OCI-LY7 (cell line): ENCODE data around the gene NUP93. TPM values are rescaled to one million over a fixed set of nuclear protein-coding genes. Genes with fewer than 3 reads are reported as not detected.

ENCODE experiments used
- BruUV-seq: library from RNA; stranded (reverse); fragments of 400-500 nt; replicated peaks from 2 replicates; lab custom pipeline; 2021; lab: Mats Ljungman, UMichigan
- CTCF ChIA-PET: fragments of 300-600 bp; sonication (Branson Sonifier 250); formaldehyde crosslinking; loops from one replicate; lab custom pipeline; 2022; ENCODE audit warnings: antibody characterized with exemption; ENCODE audit not compliant: unreplicated experiment; lab: Charles Lee
- POLR2A ChIA-PET: fragments of 300-600 bp; sonication (Branson Sonifier 250); formaldehyde crosslinking; loops from one replicate; lab custom pipeline; 2022; ENCODE audit warnings: antibody characterized with exemption; lab: Charles Lee
- DNase-seq: peaks from one replicate; pipeline ENCODE4 v3.0.0-alpha.2; 2015; ENCODE audit warnings: low spot score
- H2AFZ ChIP-seq: fragments of 200-600 bp; sonication (generic), shearing (Covaris generic); 2 replicates; pipeline ENCODE4 v1.6.1; 2014; ENCODE audit warnings: mild to moderate bottlenecking, antibody characterized with exemption, low read length, moderate library complexity
- H3K27ac ChIP-seq: fragments of 200-600 bp; sonication (generic); 2 replicates; pipeline ENCODE4 v1.5.1; 2014; ENCODE audit warnings: mixed run types, low read depth, mild to moderate bottlenecking, moderate library complexity, low read length, inconsistent platforms; ENCODE audit not compliant: poor library complexity, severe bottlenecking
- H3K36me3 ChIP-seq: fragments of 200-600 bp; sonication (generic); 2 replicates; pipeline ENCODE4 v1.6.1; 2014; ENCODE audit warnings: mild to moderate bottlenecking, antibody characterized with exemption, low read length, moderate library complexity, mixed read lengths; ENCODE audit not compliant: insufficient read depth
- H3K4me1 ChIP-seq: fragments of 200-600 bp; sonication (generic); 2 replicates; pipeline ENCODE4 v1.5.1; 2014; ENCODE audit warnings: mild to moderate bottlenecking, low read length; ENCODE audit not compliant: insufficient read depth, poor library complexity, severe bottlenecking
- H3K4me2 ChIP-seq: fragments of 200-600 bp; sonication (generic); 2 replicates; pipeline ENCODE4 v1.6.1; 2014; ENCODE audit warnings: mild to moderate bottlenecking, low read length
- H3K4me3 ChIP-seq: fragments of 200-600 bp; sonication (generic); 2 replicates; pipeline ENCODE4 v1.5.1; 2014; ENCODE audit warnings: mild to moderate bottlenecking, low read depth, low read length; ENCODE audit not compliant: poor library complexity, severe bottlenecking
- H3K79me2 ChIP-seq: fragments of 200-600 bp; sonication (generic); 2 replicates; pipeline ENCODE4 v1.6.1; 2016; ENCODE audit warnings: low read depth, mild to moderate bottlenecking, low read length, moderate library complexity, mixed read lengths; ENCODE audit not compliant: insufficient read depth
- H3K9me2 ChIP-seq: fragments of 200-600 bp; sonication (generic); 2 replicates; pipeline ENCODE4 v1.6.1; 2016; ENCODE audit warnings: mild to moderate bottlenecking, low read length, mixed read lengths; ENCODE audit not compliant: insufficient read depth
- H3K9me3 ChIP-seq: fragments of 200-600 bp; sonication (generic); 2 replicates; pipeline ENCODE4 v1.6.1; 2014; ENCODE audit warnings: mild to moderate bottlenecking, mixed run types, low read length, mixed read lengths
- H4K20me1 ChIP-seq: fragments of 200-600 bp; sonication (generic); 2 replicates; pipeline ENCODE4 v1.6.1; 2014; ENCODE audit warnings: mild to moderate bottlenecking, antibody characterized with exemption, low read length, moderate library complexity, mixed read lengths; ENCODE audit not compliant: insufficient read depth
- CTCF ChIP-seq: fragments of 200-600 bp; sonication (generic); conservative IDR thresholded peaks from 2 replicates; pipeline ENCODE4 v1.5.1; 2014; ENCODE audit warnings: mild to moderate bottlenecking, antibody characterized with exemption, low read length, moderate library complexity, mixed read lengths
- EZH2phosphoT487 ChIP-seq: fragments of 200-600 bp; sonication (generic); IDR thresholded peaks from 2 replicates; pipeline ENCODE4 v1.6.1; 2018; ENCODE audit warnings: low read depth, borderline replicate concordance, mild to moderate bottlenecking, mixed run types, antibody characterized with exemption, low read length, moderate library complexity, mixed read lengths
- intact Hi-C: fragments of 100-400 bp; cut with micrococcal nuclease; formaldehyde crosslinking; loops from one replicate; pipeline ENCODE4 v1.10.0; 2022; ENCODE audit not compliant: unreplicated experiment
- total RNA-seq, 2 experiments: library from RNA; depleted of rRNA in 1 of 2; stranded (reverse); fragments of >200 nt in 1 of 2; shearing (Covaris generic) in 1 of 2; gene quantifications; 2 replicates each; pipeline ENCODE4 v1.2.3, GENCODE V29; 2014 to 2022

The NUP93 gene
- total RNA-seq, 2 experiments from 2014 or later, result 119 to 183 TPM

DNA sequence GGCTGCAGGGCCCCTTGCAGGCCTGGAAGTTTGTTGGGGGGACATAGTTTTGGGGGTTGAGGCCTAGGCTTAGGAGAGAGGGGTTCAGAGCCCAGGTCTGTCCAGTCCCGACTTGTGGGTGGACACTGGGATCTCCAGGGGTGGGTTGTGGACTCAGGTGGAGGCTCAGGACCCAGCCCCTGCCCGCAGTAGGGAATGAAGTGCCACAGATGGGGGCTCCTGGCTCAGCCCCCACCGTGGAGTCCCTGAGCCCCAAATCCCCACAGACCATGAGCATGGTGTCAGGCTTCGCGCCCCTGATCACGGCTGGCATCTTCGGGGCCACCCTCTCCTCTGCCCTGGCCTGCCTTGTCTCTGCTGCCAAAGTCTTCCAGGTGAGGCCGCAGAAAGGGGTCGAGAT lies 149.3 kb downstream of the NUP93 start:
- TF ChIP-seq CTCF (no peak), EZH2phosphoT487 (no peak)
- no peak overlapping the region for H3K4me3 ChIP-seq
- DNase-seq, result no peak
- no peak overlapping the region for H2AFZ ChIP-seq
- ChIA-PET CTCF (no interaction called here), POLR2A (interaction anchor here (0.7 kb wide), 1 partner anchor 10 kb away, joined by 3 read pairs; no protein-coding TSS in a partner anchor)
- H3K4me1 ChIP-seq, result peaks cover 15% of the 10 kb centered on the region
- no peaks in the 10 kb centered on the region for H3K9me2 ChIP-seq
- H3K36me3 ChIP-seq, result no peaks in the 10 kb centered on the region
- intact Hi-C loops, result no loop called here
- H4K20me1 ChIP-seq, result no peaks in the 10 kb centered on the region
- H3K79me2 ChIP-seq, result no peaks in the 10 kb centered on the region
- H3K27ac ChIP-seq, result no peak overlapping the region
- H3K4me2 ChIP-seq, result no peak overlapping the region
- BruUV-seq, result no TSS peak
- no peaks in the 10 kb centered on the region for H3K9me3 ChIP-seq

GRCh38 chr16:56880176-56880575 lies 150.2 kb downstream of the NUP93 start:
- DNase-seq, result no peak
- Histone ChIP-seq H3K4me2 (no peak overlapping the region), H3K79me2 (no peaks in the 10 kb centered on the region), H3K36me3 (no peaks in the 10 kb centered on the region), H3K9me3 (no peaks in the 10 kb centered on the region), H4K20me1 (no peaks in the 10 kb centered on the region), H3K4me3 (no peak overlapping the region), H3K27ac (no peak overlapping the region), H3K4me1 (peaks cover 13% of the 10 kb centered on the region), H2AFZ (no peak overlapping the region), H3K9me2 (no peaks in the 10 kb centered on the region)
- CTCF ChIA-PET, result no interaction called here
- BruUV-seq, result no TSS peak
- intact Hi-C loops, result no loop called here
- TF ChIP-seq CTCF (no peak), EZH2phosphoT487 (no peak)
- POLR2A ChIA-PET, result interaction anchor here (0.7 kb wide), 1 partner anchor 11 kb away, joined by 3 read pairs; no protein-coding TSS in a partner anchor

DNA sequence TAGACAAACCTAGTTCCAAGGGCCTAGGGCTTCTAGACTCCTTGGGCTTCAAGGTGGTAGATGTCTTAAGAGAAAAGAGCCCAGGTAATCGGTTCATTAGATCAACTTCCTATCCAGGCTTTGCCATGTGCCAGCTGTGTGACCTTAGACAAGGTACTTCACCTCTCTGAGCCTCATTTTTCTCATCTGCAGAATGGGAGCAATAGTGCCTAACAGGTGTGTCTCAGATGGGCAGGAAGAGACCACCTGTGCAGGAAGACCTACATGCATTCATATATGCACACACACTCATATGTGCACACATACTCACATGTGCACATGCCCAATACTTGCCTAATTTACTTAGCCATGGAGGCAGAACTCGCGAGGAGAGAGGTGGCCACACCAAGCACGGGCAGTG lies 150.8 kb downstream of the NUP93 start:
- CTCF ChIA-PET, result no interaction called here
- TF ChIP-seq CTCF (no peak), EZH2phosphoT487 (no peak)
- DNase-seq, result no peak

More for the DNA sequence above, 150.8 kb downstream of the NUP93 start:
- POLR2A ChIA-PET, result no interaction called here
- intact Hi-C loops, result no loop called here
- no peaks in the 10 kb centered on the region for H3K36me3 ChIP-seq
- H4K20me1 ChIP-seq, result no peaks in the 10 kb centered on the region
- H3K27ac ChIP-seq, result no peak overlapping the region
- no peak overlapping the region for H2AFZ ChIP-seq
- H3K4me3 ChIP-seq, result no peak overlapping the region
- H3K79me2 ChIP-seq, result no peaks in the 10 kb centered on the region
- no peaks in the 10 kb centered on the region for H3K9me3 ChIP-seq
- BruUV-seq, result no TSS peak
- H3K4me1 ChIP-seq, result peaks cover 8% of the 10 kb centered on the region
- H3K4me2 ChIP-seq, result no peak overlapping the region
- no peaks in the 10 kb centered on the region for H3K9me2 ChIP-seq
